ENCODE results near the gene SLC47A2. TPM values are rescaled to one million over a fixed set of nuclear protein-coding genes. Genes with fewer than 3 reads are reported as not detected.

SLC47A2 gene
- polyA plus RNA-seq, 1 donor from 2014 or later: not detected

DNA sequence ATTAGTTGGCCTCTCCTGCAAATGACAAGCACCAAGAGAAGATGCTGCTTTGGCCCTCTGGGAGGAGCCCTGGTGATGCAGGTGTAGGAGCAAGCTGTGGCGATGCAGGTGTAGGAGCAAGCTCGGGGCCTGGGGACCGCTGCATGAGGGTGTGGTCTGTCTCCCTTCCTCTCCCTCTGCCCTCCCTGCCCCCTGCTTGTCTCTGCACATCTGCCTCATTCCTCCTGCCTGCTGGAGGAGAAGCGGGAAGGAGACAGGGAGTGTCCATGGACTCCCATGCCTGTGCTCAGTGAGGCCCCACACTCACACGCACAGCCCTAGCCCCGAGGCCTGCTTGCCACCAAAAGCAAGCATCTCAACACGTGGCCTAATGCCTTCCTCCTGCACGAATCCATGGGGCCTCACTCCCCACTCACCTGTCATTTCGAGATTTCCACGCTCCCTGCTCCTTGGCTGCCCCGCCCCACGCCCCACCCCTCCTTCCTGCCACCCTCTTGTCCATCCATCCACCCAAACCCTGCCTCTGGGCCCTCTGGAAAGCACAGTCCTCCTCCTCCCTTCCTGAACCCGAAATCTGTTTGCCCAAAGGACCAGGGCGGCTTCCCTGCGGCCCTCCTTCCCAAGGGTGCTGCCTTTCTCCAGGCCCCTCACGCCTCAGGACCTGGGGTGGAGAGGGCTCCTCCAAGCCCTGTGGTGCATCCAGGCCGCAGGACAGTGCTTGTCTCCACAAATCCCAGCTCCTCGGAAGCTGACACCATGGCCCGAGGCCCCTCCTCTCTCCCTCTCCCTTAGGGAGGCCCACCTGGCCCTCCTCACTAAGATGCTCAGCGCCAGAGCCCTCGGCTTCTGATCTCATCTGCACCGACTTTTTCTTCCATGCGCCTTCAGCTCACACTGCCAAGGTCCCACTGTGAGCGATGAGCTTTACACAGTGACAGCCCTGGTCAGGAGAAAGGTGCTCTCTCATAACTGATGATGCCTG lies 43.5 kb upstream of the SLC47A2 start:
- Histone ChIP-seq H3K4me2 (ENCODE audit: low read length) (no peak overlapping the region), H2AFZ (ENCODE audit: low read depth, low read length) (no peak overlapping the region), H4K20me1 (ENCODE audit: insufficient read depth) (no peaks in the 10 kb centered on the region), H3K9me3 (ENCODE audit: low read length) (no peaks in the 10 kb centered on the region), H3K27ac (ENCODE audit: low read length) (no peak overlapping the region), H3K36me3 (ENCODE audit: insufficient read depth, low read length) (no peaks in the 10 kb centered on the region), H3K9me2 (ENCODE audit: insufficient read depth, low read length) (no peaks in the 10 kb centered on the region), H3F3A (ENCODE audit: insufficient read depth, low read length, poor library complexity, severe bottlenecking) (no peaks in the 10 kb centered on the region), H3K9ac (ENCODE audit: low read length) (no peak overlapping the region), H3K27me3 (ENCODE audit: insufficient read depth, low read depth, low read length) (no peaks in the 10 kb centered on the region), H3K79me2 (replicated peaks; ENCODE audit: insufficient read depth, low read length) (no peaks in the 10 kb centered on the region), H3K4me3 (ENCODE audit: low read length) (no peak overlapping the region)
- TF ChIP-seq, protein P1, sequence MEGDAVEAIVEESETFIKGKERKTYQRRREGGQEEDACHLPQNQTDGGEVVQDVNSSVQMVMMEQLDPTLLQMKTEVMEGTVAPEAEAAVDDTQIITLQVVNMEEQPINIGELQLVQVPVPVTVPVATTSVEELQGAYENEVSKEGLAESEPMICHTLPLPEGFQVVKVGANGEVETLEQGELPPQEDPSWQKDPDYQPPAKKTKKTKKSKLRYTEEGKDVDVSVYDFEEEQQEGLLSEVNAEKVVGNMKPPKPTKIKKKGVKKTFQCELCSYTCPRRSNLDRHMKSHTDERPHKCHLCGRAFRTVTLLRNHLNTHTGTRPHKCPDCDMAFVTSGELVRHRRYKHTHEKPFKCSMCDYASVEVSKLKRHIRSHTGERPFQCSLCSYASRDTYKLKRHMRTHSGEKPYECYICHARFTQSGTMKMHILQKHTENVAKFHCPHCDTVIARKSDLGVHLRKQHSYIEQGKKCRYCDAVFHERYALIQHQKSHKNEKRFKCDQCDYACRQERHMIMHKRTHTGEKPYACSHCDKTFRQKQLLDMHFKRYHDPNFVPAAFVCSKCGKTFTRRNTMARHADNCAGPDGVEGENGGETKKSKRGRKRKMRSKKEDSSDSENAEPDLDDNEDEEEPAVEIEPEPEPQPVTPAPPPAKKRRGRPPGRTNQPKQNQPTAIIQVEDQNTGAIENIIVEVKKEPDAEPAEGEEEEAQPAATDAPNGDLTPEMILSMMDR (IDR thresholded peaks at IDR 0.05; ENCODE audit: poor library complexity, severe bottlenecking): no peak
- TF ChIP-seq POLR2AphosphoS5 (IDR thresholded peaks at IDR 0.05) (no peak), MXI1 (conservative IDR thresholded peaks at IDR 0.05; ENCODE audit: poor library complexity, severe bottlenecking) (no peak), EZH2 (IDR thresholded peaks at IDR 0.05; ENCODE audit: borderline replicate concordance, insufficient read depth, low read length, poor library complexity, severe bottlenecking) (no peak)

DNA sequence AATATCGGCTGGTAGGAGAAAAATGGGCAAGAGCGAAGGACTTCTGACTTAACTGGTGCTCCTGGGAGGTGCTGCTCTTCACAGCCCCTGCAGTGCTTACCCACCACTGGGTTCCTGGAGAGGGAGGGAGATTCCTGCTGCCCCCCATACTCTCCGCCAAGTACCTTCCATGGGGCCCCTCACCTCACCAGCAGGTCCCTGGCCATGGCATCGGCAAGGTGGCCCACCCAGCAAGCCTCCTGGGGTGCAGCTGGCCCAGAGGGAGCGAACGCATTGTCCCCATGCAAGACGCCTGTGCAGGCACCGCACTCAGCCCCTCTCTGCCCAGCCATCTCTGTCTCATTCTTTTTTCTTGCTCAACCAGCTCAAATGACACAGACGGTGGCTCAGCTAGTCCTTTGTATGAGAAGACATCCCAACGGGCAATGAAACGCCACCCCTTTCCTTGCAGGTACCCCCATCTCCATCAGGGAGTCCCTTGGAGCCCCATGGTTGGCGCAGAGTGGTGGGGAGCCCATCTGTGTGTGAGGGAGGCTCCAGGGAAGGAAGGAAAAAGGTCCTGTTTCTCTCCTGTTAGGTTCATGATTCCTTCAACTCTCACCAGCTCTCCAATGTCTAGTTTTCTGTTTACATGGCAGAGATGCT lies 41.3 kb upstream of the SLC47A2 start:
- H3K27me3 ChIP-seq (ENCODE audit: insufficient read depth, low read depth, low read length): no peaks in the 10 kb centered on the region
- H3K9ac ChIP-seq (ENCODE audit: low read length): no peak overlapping the region
- no peak overlapping the region for H3K27ac ChIP-seq (ENCODE audit: low read length)
- H3K9me3 ChIP-seq (ENCODE audit: low read length): no peaks in the 10 kb centered on the region
- H2AFZ ChIP-seq (ENCODE audit: low read depth, low read length): no peak overlapping the region
- no peak overlapping the region for H3K4me2 ChIP-seq (ENCODE audit: low read length)
- no peaks in the 10 kb centered on the region for H3K36me3 ChIP-seq (ENCODE audit: insufficient read depth, low read length)
- TF ChIP-seq POLR2AphosphoS5 (IDR thresholded peaks at IDR 0.05) (no peak), EP300 (conservative IDR thresholded peaks at IDR 0.05; ENCODE audit: poor library complexity, severe bottlenecking) (no peak), RAD21 (conservative IDR thresholded peaks at IDR 0.05) (no peak), TAF1 (IDR thresholded peaks at IDR 0.05; ENCODE audit: low read depth) (no peak), SMC3 (conservative IDR thresholded peaks at IDR 0.05; ENCODE audit: poor library complexity) (no peak), MXI1 (conservative IDR thresholded peaks at IDR 0.05; ENCODE audit: poor library complexity, severe bottlenecking) (no peak), EZH2 (IDR thresholded peaks at IDR 0.05; ENCODE audit: borderline replicate concordance, insufficient read depth, low read length, poor library complexity, severe bottlenecking) (no peak)
- TF ChIP-seq, protein P2, sequence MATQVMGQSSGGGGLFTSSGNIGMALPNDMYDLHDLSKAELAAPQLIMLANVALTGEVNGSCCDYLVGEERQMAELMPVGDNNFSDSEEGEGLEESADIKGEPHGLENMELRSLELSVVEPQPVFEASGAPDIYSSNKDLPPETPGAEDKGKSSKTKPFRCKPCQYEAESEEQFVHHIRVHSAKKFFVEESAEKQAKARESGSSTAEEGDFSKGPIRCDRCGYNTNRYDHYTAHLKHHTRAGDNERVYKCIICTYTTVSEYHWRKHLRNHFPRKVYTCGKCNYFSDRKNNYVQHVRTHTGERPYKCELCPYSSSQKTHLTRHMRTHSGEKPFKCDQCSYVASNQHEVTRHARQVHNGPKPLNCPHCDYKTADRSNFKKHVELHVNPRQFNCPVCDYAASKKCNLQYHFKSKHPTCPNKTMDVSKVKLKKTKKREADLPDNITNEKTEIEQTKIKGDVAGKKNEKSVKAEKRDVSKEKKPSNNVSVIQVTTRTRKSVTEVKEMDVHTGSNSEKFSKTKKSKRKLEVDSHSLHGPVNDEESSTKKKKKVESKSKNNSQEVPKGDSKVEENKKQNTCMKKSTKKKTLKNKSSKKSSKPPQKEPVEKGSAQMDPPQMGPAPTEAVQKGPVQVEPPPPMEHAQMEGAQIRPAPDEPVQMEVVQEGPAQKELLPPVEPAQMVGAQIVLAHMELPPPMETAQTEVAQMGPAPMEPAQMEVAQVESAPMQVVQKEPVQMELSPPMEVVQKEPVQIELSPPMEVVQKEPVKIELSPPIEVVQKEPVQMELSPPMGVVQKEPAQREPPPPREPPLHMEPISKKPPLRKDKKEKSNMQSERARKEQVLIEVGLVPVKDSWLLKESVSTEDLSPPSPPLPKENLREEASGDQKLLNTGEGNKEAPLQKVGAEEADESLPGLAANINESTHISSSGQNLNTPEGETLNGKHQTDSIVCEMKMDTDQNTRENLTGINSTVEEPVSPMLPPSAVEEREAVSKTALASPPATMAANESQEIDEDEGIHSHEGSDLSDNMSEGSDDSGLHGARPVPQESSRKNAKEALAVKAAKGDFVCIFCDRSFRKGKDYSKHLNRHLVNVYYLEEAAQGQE (IDR thresholded peaks at IDR 0.05; ENCODE audit: borderline replicate concordance): no peak
- TF ChIP-seq, protein P1 (IDR thresholded peaks at IDR 0.05; ENCODE audit: poor library complexity, severe bottlenecking): no peak
- H3K79me2 ChIP-seq (replicated peaks; ENCODE audit: insufficient read depth, low read length): no peaks in the 10 kb centered on the region
- no peaks in the 10 kb centered on the region for H4K20me1 ChIP-seq (ENCODE audit: insufficient read depth)
- H3K9me2 ChIP-seq (ENCODE audit: insufficient read depth, low read length): no peaks in the 10 kb centered on the region
- H3K4me3 ChIP-seq (ENCODE audit: low read length): no peak overlapping the region
- H3F3A ChIP-seq (ENCODE audit: insufficient read depth, low read length, poor library complexity, severe bottlenecking): no peaks in the 10 kb centered on the region
